ENCODE measurements around the gene PTPRE. TPM values are rescaled to one million over a fixed set of nuclear protein-coding genes. Genes with fewer than 3 reads are reported as not detected.

The PTPRE gene, protein sequence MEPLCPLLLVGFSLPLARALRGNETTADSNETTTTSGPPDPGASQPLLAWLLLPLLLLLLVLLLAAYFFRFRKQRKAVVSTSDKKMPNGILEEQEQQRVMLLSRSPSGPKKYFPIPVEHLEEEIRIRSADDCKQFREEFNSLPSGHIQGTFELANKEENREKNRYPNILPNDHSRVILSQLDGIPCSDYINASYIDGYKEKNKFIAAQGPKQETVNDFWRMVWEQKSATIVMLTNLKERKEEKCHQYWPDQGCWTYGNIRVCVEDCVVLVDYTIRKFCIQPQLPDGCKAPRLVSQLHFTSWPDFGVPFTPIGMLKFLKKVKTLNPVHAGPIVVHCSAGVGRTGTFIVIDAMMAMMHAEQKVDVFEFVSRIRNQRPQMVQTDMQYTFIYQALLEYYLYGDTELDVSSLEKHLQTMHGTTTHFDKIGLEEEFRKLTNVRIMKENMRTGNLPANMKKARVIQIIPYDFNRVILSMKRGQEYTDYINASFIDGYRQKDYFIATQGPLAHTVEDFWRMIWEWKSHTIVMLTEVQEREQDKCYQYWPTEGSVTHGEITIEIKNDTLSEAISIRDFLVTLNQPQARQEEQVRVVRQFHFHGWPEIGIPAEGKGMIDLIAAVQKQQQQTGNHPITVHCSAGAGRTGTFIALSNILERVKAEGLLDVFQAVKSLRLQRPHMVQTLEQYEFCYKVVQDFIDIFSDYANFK
- 0.70 and 0.77 TPM in 2 replicates for total RNA-seq (2021)
- long read RNA-seq, result 0 reads

- Histone ChIP-seq H3K79me1 (ENCODE audit: insufficient read depth, low read depth, low read length, poor library complexity, severe bottlenecking) (no peaks in the 10 kb centered on the region), H4K91ac (ENCODE audit: insufficient read length, low read depth, low read length) (no peak within 1 kb of the TSS), H3K18ac (ENCODE audit: insufficient read length, low read depth, low read length) (no peak within 1 kb of the TSS), H4K5ac (ENCODE audit: insufficient read length, low read depth, low read length) (no peak within 1 kb of the TSS), H2BK5ac (ENCODE audit: insufficient read length, low read length) (no peak within 1 kb of the TSS), H3K23ac (ENCODE audit: insufficient read length, low read depth, low read length) (no peak within 1 kb of the TSS), H2BK120ac (ENCODE audit: low read depth, low read length, poor library complexity, severe bottlenecking) (no peak within 1 kb of the TSS), H4K20me1 (ENCODE audit: control insufficient read depth, insufficient read depth, insufficient read length) (no peaks in the 10 kb centered on the region), H3K4me1 (ENCODE audit: insufficient read depth, low read length) (no peaks in the 10 kb centered on the region), H2BK12ac (ENCODE audit: insufficient read length, low read depth, low read length) (no peak within 1 kb of the TSS), H3K14ac (ENCODE audit: insufficient read depth, low read length) (no peak within 1 kb of the TSS), H3T11ph (ENCODE audit: low read length) (no peak within 1 kb of the TSS), H3K27ac (ENCODE audit: insufficient read length, low read depth, low read length) (no peak within 1 kb of the TSS), H3K4me2 (ENCODE audit: insufficient read depth, insufficient read length, low read length) (peak within 1 kb of the TSS; percentile 13), H3K56ac (ENCODE audit: insufficient read length, low read depth, low read length) (no peak within 1 kb of the TSS), H2AK5ac (ENCODE audit: insufficient read length, low read length) (no peak within 1 kb of the TSS), H3K9ac (ENCODE audit: extremely low read depth, insufficient read length, low read length) (no peak within 1 kb of the TSS), H2BK20ac (ENCODE audit: low read depth, low read length, poor library complexity, severe bottlenecking) (no peak within 1 kb of the TSS), H3K4ac (ENCODE audit: low read depth, low read length) (no peak within 1 kb of the TSS), H2AFZ (ENCODE audit: low read length) (no peak within 1 kb of the TSS), H3K79me2 (ENCODE audit: insufficient read depth, low read length) (no peaks in the 10 kb centered on the region), H3K23me2 (ENCODE audit: insufficient read length, low read depth, low read length, poor library complexity, severe bottlenecking) (no peaks in the 10 kb centered on the region), H2BK15ac (ENCODE audit: low read depth, low read length) (no peak within 1 kb of the TSS), H3K27me3 (ENCODE audit: insufficient read depth, low read length) (no peaks in the 10 kb centered on the region; the same call in 1 of the 2 replicates), H4K8ac (replicated peaks; ENCODE audit: insufficient read length, low read depth, low read length) (no peak within 1 kb of the TSS), H3K9me3 (ENCODE audit: control insufficient read depth, low read depth, low read length) (no peaks in the 10 kb centered on the region)
- no CpG with 5 or more reads among the region's 78 CpGs for WGBS (ENCODE audit: extremely low coverage, insufficient read length, low lambda C conversion rate)
- DNase-seq, result peak; percentile 81
- Mint-ChIP-seq H3K36me3 (ENCODE audit: insufficient read depth in 1 of 3, low read depth in 3 of 3) (no peaks in the 10 kb centered on the region), H3K4me1 (peaks cover 3 to 4% of the 10 kb centered on the region in 2 experiments; a peak in 2 of 4 replicates), H3K9me3 (no peaks in the 10 kb centered on the region; a peak in 1 of 5 replicates), H3K4me3 (peak within 1 kb of the TSS; percentile 46 to 69), H3K27ac (no peak within 1 kb of the TSS; a peak in 1 of 7 replicates), H3K27me3 (ENCODE audit: low read depth) (peaks cover 47% of the 10 kb centered on the region)
- TF ChIP-seq, protein P1, sequence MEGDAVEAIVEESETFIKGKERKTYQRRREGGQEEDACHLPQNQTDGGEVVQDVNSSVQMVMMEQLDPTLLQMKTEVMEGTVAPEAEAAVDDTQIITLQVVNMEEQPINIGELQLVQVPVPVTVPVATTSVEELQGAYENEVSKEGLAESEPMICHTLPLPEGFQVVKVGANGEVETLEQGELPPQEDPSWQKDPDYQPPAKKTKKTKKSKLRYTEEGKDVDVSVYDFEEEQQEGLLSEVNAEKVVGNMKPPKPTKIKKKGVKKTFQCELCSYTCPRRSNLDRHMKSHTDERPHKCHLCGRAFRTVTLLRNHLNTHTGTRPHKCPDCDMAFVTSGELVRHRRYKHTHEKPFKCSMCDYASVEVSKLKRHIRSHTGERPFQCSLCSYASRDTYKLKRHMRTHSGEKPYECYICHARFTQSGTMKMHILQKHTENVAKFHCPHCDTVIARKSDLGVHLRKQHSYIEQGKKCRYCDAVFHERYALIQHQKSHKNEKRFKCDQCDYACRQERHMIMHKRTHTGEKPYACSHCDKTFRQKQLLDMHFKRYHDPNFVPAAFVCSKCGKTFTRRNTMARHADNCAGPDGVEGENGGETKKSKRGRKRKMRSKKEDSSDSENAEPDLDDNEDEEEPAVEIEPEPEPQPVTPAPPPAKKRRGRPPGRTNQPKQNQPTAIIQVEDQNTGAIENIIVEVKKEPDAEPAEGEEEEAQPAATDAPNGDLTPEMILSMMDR (conservative IDR thresholded peaks at IDR 0.05), result peak; percentile 74
These were observed at the start of gene PTPRE for GRCh38 chr10:127906548-127907377. TSS of gene PTPRE (plus strand) at chr10:127907103. CDS start at chr10:128040882, 133,779 bp downstream.

Measured in H9 (cell line).